GM20431 (cell line): ENCODE results near the gene PSIP1.

Experiments used
- in situ Hi-C: fragments of 300-500 bp; cut with MseI, MboI; formaldehyde crosslinking; loops from one replicate; pipeline ENCODE4 v1.15.0; 2020; ENCODE audit warnings: low sequenced_read_pairs; ENCODE audit not compliant: unreplicated experiment

Gene PSIP1

DNA sequence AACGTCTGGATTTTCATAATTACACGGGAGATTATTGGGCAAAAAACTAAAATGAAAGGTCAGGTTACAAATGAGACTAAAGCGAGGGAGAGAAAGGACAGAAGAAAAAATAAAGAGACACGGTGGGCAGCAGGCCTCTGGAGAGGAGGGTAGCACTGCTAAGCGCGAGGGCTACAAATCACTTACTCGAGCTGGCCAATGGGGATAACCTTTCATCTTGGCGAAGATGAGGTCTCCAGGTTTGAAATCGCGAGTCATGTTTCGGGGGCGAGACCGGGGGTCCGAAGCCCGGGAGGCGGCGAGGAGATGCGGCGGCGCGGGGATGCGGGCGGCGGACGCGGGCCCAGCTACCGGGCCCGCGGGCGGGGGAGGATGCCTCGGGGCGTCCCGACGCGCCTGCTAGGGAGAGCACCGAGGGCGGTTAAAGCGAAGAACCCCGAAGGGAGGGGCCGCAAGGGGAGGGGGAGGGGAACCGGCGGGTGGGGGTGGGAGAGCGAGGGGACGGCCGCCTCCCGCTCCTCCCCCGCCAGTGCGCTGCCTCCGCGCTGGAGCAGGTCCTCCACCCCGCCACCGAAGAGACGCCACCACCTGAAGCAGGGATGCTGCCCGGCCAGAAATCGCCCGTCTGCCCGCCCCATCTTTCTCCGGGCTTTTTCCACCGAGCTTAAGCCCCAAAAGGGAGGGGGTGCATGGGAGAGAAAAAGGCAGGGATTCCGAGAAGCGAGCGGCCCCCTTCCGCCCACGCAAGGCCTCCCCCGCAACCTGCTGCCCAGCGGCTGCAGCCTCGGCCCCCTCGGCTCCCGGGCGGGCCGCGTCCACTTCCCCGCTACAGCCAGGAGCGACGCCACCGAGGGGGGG is 610 bp downstream of the PSIP1 start:
- in situ Hi-C loops: no loop called here

DNA sequence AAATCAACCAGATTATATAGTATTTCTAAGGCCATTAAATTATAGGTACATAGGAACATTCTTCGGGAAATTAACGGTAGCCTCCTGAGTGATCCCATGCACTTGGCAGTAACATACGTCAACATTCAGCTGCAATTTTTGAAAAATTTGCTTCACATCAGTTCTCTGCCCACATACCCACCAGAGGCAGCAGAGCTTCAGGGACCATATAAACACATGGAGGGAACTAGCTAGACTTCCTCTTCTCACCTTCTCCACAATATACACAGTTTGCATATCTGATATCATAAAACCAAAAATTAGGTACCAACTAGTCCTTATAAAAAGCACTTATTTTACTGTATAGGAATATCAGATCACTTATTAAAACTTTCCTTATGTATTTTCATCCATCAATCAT is 4.8 kb downstream of the PSIP1 start:
- in situ Hi-C loops: no loop called here

GRCh38 chr9:15501803-15502202 is 9.0 kb downstream of the PSIP1 start:
- in situ Hi-C loops: no loop called here

DNA sequence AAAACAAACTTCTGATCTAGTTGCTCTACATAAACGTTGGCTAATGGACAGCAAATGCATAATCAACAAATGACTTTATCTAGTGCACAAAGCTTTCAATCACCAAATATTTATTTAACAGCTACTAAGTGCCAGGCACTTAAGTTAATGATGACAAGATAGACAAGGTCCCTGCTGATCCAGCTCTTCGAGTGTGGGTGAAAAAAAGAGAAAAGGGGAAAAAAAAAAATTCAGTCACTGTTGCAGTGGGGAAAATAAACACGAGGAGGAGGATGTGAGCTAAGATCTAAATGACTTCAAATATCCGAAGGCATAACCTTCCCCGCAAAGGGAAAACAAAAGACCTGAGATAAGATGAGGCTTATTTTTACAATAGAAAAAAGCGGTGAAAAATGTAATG is 9.6 kb downstream of the PSIP1 start:
- in situ Hi-C loops: no loop called here

GRCh38 chr9:15499139-15499538 is 11.6 kb downstream of the PSIP1 start:
- in situ Hi-C loops: no loop called here

GRCh38 chr9:15498246-15498995 is 12.3 kb downstream of the PSIP1 start:
- in situ Hi-C loops: no loop called here

DNA sequence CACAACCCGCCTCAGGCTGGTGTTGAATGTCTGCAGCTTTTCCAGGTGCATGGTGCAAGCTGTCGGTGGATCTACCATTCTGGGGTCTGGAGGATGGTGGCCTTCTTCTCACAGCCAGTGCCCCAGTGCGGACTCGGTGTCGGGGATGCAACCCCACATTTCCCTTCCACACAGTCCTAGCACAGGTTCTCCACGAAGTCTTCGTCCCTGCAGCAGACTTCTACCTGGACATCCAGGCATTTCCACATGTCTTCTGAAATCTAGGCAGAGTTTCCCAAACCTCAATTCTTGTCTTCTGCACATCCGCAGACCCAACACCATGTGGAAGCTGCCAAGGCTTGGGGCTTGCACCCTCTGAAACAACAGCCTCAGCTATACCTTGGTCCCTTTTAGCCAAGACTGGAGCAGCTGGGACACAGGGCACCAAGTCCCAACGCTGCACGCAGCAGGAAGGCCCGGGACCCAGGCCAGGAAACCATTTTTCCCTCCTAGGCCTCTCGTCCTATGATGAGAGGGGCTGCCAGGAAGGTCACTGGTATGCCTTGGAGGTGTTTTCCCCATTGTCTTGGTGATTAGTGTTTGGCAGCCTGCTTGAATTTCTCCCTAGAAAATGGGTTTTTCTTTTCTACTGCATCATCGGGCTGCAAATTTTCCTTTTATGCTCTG is 18.2 kb downstream of the PSIP1 start:
- in situ Hi-C loops: no loop called here

DNA sequence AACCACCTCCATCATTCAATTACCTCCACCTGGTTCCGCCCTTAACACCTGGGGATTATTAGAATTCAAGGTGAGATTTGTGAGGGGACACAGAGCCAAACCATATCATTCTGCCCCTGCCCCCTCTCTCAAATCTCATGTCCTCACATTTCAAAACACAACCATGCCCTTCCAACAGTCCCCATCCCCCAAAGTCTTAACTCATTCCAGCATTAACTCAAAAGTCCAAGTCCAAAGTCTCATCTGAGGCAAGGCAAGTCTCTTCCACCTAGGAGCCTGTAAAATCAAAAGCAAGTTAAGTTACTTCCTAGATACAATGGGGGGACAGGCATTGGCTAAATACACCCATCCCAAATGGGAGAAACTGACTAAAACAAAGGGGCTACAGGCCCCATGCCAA is 18.8 kb downstream of the PSIP1 start:
- in situ Hi-C loops: no loop called here

- in situ Hi-C loops: no loop called here
Measured at GRCh38 chr9:15485836-15486666, 24.7 kb downstream of the PSIP1 start.

DNA sequence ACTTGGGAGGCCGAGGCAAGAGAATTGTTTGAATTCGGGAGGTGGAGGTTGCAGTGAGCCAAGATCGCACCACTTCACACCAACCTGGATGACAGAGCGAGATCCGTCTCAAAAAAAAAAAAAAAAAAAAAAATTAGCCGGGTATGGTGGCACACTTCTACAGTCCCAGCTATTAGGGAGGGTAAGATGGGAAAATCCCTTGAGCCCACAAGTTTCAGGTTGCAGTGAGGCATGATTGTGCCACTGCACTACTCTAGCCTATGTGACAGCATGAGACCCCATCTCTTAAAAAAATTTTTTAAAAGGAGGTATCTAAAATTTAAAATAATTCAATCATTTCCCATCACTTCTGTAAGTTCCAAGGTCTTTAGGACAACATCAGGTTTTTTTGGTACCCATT is 26.0 kb downstream of the PSIP1 start:
- in situ Hi-C loops: no loop called here

GRCh38 chr9:15482146-15482545 is 28.6 kb downstream of the PSIP1 start:
- in situ Hi-C loops: no loop called here

DNA sequence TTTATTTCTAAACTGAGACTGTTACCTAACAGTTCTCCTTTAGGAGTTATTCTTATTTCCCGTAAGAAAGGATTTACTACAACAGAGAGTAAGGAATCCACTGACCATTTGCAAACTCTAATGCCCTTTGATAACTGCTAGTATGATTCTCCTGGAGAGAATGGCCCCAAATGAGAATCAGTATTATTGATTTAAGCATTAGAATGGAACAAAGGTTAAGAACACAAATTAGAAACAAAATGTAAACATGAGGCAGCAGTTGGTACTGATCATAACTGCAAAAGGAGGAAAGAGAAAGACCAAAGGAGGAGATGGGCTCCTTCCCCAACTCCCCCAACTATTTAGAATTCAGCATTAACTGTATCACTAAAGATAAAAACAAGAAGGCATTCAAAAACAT is 30.7 kb downstream of the PSIP1 start:
- in situ Hi-C loops: no loop called here

DNA sequence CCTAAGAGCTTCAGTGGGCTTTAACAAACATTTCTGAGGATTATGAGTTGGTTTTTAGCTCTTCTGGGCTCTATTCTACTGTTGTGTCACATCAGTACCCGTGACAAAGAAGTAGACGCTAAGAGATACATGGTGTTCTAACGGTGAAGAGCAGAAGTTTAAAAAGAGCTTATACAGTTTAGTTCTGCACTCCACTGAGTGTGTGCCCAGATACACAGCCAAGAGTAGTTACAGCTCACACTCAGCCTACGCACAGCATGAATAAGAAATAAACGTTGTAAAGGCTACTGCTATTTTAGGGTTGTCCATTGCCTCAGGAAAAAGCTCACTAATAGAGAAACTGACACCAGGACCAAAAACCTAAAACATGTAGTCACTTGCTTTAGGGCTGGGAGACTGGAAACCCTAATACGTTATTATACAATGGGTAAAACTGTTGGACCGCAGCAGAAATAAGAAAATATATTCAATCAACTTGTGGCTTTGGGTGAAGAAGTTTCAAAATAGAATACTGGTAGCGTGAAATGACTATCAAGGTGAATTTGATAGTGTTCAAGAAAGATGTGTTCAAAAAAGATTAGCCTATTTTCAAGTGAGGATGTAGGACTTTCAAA is 34.7 kb downstream of the PSIP1 start:
- in situ Hi-C loops: no loop called here

- in situ Hi-C loops: no loop called here
Measured at GRCh38 chr9:15469862-15470261, 40.9 kb downstream of the PSIP1 start.

DNA sequence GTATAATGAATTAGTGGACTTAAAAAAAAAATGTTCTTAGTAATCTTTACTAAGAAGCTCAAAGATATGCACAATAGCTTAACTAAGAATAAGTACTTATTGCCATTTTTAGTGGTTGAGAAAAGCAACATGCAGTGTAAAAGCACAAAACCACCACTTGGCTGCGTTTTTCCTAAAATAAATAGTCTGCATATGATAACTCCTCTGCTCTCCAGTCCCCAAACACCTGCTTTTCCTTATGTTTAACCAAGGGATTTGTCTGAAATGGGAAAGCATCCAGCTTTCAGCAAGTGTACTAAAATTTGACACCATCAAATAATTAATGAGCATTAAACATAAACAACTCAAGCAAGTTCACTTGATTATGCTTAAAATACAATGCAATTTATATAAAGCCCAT is 41.4 kb downstream of the PSIP1 start:
- in situ Hi-C loops: no loop called here

DNA sequence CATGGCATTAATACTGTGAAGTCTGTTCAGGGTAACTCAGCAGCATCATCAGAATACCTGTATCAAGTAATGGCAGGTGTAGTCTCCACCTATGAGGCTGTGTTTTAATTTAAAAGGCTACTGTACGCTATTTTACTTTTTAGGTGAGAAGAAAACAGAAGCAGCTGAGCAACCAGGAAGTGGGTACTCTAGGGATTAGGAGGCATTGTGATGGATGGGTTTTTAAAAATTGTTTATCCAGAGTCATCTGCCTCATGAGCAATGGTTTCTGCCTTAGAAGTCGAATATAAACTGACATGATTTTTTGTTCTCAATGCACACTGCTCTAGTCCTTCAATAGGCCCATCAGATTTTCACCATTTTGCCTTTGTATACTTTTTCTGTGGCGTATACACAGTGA is 42.6 kb downstream of the PSIP1 start:
- in situ Hi-C loops: no loop called here

GRCh38 chr9:15461601-15462000 is 49.2 kb downstream of the PSIP1 start:
- in situ Hi-C loops: no loop called here

DNA sequence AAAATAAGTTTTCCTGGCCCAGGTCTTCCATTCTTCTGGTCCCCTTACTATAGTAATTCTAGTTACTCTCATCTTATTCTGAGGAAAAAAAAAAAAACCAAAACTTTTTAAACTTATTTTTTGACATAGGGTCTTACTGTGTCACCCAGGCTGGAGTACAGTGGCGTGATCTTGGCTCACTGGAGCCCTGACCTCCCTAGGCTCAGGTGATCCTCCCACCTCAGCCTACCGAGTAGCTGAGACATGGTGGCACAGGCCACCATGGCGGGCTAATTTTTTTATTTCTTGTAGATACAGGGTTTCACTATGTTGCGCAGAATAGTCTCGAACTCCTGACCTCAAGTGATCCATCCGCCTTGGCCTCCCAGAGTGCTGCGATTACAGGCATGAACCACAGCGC is 49.7 kb downstream of the PSIP1 start:
- in situ Hi-C loops: no loop called here

DNA sequence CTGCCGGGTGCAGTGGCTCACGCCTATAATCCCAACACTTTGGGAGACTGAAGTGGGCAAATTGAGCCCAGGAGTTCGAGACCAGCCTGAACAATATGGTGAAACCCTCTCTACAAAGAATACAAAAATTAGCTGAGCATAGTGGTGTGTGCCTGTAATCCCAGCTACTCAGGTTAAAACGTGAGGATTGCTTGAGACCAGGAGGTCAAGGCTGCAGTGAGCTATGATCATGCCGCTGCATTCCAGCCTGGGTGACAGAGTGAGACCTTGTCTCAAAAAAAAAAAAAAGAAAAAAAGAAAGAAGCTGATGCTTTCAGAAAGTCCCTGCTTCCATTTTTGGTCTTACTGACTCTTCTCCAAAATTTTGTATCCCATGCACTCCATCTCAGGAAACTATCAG is 56.8 kb downstream of the PSIP1 start:
- in situ Hi-C loops: no loop called here

DNA sequence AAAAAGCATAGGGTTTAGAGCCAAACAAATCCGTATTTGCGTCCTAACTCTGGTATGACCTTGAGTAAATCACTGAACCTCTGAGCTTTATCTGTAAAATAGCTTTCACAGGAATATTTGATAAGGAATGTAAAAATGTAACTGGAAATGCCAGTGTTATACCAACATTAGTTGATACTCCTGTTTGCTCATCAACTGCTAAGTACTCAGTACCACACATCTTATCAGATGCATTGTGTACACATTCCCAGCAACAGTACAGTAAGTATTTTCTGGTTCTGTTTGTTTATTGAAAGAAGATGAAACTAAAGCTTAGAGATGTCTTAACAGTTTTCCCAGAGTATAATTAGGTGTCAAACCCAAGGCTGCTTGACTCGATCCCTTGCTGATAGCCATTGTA is 66.6 kb downstream of the PSIP1 start:
- in situ Hi-C loops: no loop called here
